IPS DF 19.7 (cell line): ENCODE measurements around the gene IQGAP2.
"Not testable (repeated sequence)": the region's sequence is repeated elsewhere in the genome, so short reads cannot be mapped to it uniquely, and the experiment has no call there.

Experiments
- DNase-seq: peaks from one replicate; pipeline ENCODE4 v3.0.0-alpha.2; 2013; ENCODE audit warnings: low read depth, low spot score

IQGAP2 gene

GRCh38 chr5:76412511-76412910 lies 9.4 kb downstream of the IQGAP2 start:
- DNase-seq, result no peak

GRCh38 chr5:76413746-76414145 lies 10.7 kb downstream of the IQGAP2 start:
- DNase-seq, result no peak

GRCh38 chr5:76414788-76415187 lies 11.7 kb downstream of the IQGAP2 start:
- DNase-seq, result no peak

- DNase-seq, result no peak
Measured at GRCh38 chr5:76415855-76416254, 12.8 kb downstream of the IQGAP2 start.

- DNase-seq, result no peak
Measured at GRCh38 chr5:76419597-76420298, 16.7 kb downstream of the IQGAP2 start.

- DNase-seq, result no peak
Measured at GRCh38 chr5:76422227-76422626, 19.1 kb downstream of the IQGAP2 start.

GRCh38 chr5:76422742-76423141 lies 19.7 kb downstream of the IQGAP2 start:
- DNase-seq, result no peak

GRCh38 chr5:76425146-76425545 lies 22.1 kb downstream of the IQGAP2 start:
- DNase-seq, result no peak

- DNase-seq, result peak; percentile 78
Measured at GRCh38 chr5:76425928-76426804, 23.1 kb downstream of the IQGAP2 start.

- DNase-seq, result no peak
Measured at GRCh38 chr5:76427206-76428140, 24.4 kb downstream of the IQGAP2 start.

- DNase-seq, result not testable (repeated sequence)
Measured at GRCh38 chr5:76428550-76428949, 25.5 kb downstream of the IQGAP2 start.

- DNase-seq, result no peak
Measured at GRCh38 chr5:76433261-76433660, 30.2 kb downstream of the IQGAP2 start.

GRCh38 chr5:76437507-76437906 lies 34.4 kb downstream of the IQGAP2 start:
- DNase-seq, result not testable (repeated sequence)

- no peak for DNase-seq
Measured at GRCh38 chr5:76438025-76438424, 34.9 kb downstream of the IQGAP2 start.

- no peak for DNase-seq
Measured at GRCh38 chr5:76439201-76439600, 36.1 kb downstream of the IQGAP2 start.

GRCh38 chr5:76439929-76440328 lies 36.8 kb downstream of the IQGAP2 start:
- no peak for DNase-seq

GRCh38 chr5:76441101-76441500 lies 38.0 kb downstream of the IQGAP2 start:
- DNase-seq, result no peak

GRCh38 chr5:76441890-76442673 lies 39.0 kb downstream of the IQGAP2 start:
- no peak for DNase-seq

- DNase-seq, result no peak
Measured at GRCh38 chr5:76443066-76443800, 40.1 kb downstream of the IQGAP2 start.

- no peak for DNase-seq
Measured at GRCh38 chr5:76445063-76445462, 42.0 kb downstream of the IQGAP2 start.
